HG02870 (cell line): ENCODE results near the gene LBHD2.

Experiments used
- ATAC-seq: cut with Tn5 transposase; IDR thresholded peaks from one replicate; pipeline ENCODE4 v1.9.1; 2021; ENCODE audit warnings: mild to moderate bottlenecking, moderate library complexity; ENCODE audit not compliant: unreplicated experiment

Gene LBHD2

DNA sequence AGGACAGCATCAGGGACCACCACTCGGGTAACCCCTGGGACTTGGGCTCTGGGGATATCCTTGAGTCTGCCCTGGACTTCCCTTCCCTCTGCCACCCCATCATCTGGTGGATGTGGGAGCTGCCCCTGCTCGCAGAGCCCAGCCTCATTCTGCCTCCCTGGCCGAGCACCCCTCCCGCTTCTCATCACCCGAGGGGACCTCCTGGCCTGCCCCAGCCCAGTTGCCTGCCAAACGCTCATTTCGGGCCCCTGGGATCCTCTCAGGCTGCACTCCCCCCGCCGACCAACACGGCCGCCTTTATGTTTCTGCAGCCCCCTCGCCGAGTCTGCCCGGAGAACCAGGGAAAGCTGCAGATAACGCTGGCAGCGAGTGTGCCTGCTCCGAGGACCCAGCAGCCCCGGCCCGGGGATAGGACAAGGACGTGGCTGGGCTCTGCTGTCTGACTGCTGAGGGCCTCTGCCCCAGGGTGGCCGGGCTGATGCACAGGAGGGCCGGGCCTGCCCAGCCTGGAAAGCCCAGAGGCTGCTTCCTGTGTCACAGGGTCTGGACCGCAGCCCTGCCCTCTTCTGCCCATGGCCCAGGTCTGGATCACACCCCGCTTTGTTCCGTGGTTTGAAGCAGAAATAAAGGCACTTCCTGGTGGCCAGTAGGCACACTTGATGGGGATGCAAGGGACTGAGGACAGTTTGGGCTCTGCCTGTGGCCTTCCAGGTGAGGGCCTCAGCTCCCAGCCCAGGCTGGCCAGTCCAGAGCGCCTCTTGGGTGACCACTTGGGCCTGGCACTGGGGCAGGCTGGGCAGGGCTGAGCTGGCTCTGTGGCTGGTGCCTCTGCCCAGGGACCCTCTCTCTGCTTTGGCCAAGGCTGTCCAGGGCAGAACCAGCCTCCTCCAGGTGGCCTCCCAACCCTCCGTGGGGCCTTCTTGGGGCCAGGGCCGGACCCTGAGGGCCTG is 5.7 kb downstream of the LBHD2 start:
- no peak for ATAC-seq

DNA sequence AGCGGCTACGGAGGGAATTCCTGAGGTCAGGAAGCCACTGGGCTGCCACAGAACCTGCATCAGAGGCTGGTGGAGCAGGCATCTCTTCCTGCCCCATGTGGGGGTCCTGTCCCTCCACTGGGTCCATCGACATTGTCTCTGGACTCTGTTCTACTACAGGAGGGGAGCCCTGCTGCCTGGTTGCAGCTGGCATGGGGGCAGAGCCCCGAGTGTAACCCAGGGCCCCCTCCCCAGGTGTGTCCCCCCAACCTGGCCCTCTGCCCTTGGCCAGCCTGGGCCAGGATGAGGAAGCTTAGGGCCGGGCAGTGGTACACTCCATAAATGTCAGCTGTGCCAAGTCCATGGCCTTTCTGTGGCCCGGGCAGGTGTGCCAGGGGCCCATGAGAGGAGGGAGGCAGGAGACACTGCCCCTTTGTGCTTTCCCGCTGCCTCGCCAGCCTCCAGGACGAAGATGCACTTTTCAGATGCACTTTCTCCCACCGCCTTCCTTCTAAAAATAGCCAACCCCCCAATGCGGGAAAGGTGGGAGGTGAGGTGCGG is 6.5 kb downstream of the LBHD2 start:
- no peak for ATAC-seq

GRCh38 chr14:103091041-103091882 is 7.3 kb downstream of the LBHD2 start:
- no peak for ATAC-seq

DNA sequence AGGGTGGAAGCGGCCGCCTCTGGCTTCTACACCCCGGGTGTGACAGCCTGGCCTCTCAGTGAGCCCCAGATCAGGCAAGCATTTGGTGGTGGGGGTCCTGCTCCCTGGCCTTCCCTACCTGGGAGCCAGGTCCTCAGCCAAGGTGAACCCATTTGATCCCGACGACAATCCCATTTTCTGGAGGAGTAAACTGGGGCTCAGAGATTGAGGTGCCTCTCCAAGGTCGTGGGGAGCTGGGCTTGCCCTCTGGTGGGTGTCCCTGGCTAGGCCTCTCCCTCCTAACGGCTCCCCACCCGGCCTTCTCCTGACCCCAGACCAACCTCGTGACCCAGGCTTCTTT is 7.8 kb downstream of the LBHD2 start:
- ATAC-seq: no peak

DNA sequence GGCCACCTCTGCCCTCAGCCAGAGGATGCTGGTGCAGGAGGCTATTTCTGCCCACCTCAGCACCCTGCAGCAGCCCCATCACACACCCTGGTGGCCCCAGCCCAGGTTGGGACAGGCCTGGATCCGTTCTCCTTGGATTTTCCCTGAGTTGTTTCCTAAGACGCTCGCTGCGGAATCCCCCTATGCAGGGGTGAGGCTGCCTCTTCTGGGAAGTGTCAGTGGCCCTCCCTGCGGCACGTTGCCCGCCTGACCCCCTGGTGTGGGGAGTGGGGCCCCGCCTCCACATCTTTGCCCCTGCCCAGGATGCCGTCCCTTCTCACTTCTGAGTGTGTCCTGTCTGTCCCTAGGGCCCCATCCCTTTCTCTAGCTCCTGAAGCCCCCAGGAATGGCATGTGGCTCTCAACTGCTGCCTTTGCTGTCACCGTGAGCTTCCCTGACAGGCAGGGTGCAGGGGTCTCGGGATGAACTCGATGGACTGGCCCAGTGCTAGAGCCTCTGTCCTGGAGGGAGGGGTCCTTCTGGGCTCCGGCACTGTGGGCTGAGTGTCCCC is 9.9 kb downstream of the LBHD2 start:
- no peak for ATAC-seq

DNA sequence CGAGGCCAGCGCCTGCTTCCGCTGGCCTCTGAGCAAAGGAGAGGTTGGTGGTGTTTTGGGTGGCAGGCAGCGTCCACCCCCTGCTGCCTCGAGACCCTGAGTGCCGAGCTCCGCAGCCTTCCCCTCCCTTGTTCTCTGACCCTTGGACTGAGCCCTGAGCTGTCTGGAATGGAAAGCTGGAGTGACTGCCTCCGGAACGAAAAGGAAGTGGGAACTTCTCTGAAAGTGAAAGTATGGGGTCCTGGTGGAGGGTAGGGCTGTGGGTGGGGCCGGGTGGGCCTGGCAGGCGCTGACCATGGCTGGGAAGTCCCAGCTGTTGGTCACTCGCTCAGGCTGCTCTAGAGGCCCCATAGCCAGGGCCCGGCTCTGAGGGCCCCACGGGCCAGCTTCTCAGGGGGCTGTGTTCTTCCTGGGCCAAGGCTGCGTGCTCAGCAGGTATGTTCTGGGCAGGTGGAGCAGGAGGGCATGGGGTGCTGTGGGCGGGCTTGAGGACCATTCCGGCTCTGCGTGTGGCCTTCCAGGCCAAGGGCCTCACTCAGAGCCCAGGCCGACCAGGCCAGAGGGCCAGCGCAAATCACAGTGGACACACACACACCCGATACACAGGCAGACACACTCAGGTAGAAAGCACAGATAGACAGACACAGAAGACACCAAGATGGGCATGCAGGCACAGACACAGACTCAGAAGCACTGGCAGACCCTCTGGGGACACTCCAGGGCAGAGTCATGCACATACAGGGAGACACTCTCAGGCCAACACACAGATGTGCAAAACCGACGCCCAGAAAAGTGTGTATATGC is 10.6 kb downstream of the LBHD2 start, which contains the start of gene EXOC3L4:
EXOC3L4 (plus strand) TSS at position 320 of the 804 bp plus-strand sequence. CDS start 5,495 bp downstream, outside the sequence.
- no peak for ATAC-seq

GRCh38 chr14:103095210-103095778 is 11.3 kb downstream of the LBHD2 start:
- no peak for ATAC-seq

DNA sequence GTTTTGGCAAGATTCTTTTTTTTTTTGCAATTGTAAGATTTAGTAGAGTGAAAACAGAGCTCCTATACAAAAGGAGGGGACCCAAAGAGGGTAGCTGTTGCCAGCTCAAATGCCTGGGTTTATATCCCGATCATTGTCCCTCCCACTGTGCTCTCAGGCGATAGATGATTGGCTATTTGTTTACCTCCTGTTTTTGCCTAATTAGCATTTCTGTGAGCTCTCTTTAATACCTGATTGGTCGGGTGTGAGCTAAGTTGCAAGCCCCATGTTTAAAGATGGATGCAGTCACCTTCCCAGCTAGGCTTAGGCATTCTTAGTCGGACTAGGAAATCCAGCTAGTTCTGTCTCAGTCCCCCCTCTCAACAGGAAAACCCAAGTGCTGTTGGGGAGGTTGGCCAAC is 12.4 kb downstream of the LBHD2 start:
- ATAC-seq: no peak

DNA sequence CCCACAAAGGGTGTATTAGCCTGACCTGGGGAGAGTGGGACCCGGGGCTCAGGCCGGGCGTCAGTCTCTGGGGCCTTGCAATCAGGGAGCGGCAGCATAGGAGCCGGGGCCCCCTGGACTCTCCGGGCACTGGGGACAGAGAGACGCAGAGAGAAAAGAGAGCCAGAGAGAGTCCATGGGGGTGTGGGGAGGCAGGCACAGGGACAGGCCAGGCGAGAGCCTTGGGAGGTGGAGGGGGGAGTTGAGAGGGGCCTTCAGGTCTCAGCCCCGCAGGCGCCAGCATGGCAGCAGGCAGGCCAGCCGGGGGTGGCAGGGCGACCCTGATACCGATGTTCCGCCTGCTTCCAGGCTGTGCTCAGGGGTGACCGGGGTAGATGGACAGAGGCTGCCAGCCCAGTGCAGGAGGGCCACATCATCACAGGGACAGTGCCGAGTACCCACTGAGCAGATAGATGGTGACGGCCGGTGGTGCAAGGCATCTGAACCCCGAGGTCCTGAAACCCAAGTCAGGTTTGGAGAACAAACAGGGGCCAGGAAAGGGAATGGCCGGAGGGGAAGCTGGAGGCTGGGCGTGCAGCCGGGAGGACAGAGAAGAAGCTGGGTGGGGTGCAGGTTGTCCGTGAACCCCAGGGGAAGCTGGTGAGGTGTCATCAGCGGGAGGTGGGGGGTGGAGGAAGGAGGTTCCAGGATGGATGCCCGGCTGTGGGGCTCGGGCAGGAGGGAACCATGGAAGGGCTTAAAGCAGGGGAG is 13.4 kb downstream of the LBHD2 start:
- no peak for ATAC-seq

GRCh38 chr14:103097994-103098957 is 14.3 kb downstream of the LBHD2 start:
- ATAC-seq: no peak

GRCh38 chr14:103099081-103099732 is 15.2 kb downstream of the LBHD2 start:
- no peak for ATAC-seq

- no peak for ATAC-seq
Measured at GRCh38 chr14:103099733-103100280, 15.8 kb downstream of the LBHD2 start.

- ATAC-seq: peak; percentile 54
Measured at GRCh38 chr14:103100281-103101121, 16.5 kb downstream of the LBHD2 start.

GRCh38 chr14:103101257-103101962 is 17.4 kb downstream of the LBHD2 start:
- ATAC-seq: no peak

GRCh38 chr14:103101963-103102688 is 18.1 kb downstream of the LBHD2 start:
- no peak for ATAC-seq
